SIG-M5 (cell line): ENCODE data around the gene TACC2.

Experiments
- DNase-seq: peaks from one replicate; lab custom pipeline; 2025; lab: John Stamatoyannopoulos, UW

TACC2 gene

GRCh38 chr10:122229666-122230065 is 240.7 kb downstream of the TACC2 start:
- no peak for DNase-seq

- DNase-seq, result no peak
Measured at GRCh38 chr10:122230222-122230621, 241.3 kb downstream of the TACC2 start.

DNA sequence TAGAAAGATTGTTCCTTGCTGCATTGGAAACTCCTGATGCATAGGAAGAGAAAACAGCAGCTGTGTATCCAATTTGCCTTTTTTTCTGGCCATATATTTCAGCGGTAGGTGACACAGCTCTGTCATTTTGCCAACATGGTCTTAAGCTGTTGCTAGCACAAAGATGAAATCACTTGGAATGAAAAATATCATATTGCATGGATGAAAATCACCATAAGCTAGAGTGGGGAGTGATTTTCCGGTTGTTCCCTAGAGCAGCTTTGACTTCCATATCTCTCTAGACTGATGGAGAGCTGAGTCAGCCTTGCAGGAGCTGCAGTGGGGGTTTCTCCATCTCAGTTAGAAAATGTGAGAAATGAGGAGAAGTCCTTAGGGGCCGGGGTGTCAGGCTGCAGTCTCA is 243.8 kb downstream of the TACC2 start:
- DNase-seq, result no peak

DNA sequence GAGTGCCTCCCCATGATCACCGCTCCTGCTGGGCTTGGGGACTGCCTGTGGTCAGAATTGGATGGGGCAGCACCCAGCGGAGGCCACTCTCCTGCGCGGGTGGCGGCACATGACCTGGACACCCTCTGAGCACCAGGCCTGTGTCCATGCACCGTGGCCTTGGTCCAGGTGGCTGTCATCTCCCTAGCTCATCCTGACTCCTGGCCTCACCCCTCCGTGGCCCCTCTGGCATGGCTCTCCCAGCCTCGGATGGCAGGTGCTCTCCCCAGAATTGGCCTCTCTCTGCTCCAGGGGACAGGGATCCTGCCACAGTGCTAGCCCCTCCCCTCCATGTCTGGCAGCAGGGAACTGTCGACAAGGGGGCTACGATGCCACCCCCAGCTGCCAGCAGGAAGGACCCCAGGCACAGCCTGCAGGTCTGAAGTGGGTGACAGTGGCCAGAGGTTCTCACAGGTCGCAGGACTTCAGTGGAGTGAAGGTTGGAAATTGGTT is 244.9 kb downstream of the TACC2 start:
- DNase-seq, result no peak

GRCh38 chr10:122234416-122234815 is 245.5 kb downstream of the TACC2 start:
- no peak for DNase-seq

DNA sequence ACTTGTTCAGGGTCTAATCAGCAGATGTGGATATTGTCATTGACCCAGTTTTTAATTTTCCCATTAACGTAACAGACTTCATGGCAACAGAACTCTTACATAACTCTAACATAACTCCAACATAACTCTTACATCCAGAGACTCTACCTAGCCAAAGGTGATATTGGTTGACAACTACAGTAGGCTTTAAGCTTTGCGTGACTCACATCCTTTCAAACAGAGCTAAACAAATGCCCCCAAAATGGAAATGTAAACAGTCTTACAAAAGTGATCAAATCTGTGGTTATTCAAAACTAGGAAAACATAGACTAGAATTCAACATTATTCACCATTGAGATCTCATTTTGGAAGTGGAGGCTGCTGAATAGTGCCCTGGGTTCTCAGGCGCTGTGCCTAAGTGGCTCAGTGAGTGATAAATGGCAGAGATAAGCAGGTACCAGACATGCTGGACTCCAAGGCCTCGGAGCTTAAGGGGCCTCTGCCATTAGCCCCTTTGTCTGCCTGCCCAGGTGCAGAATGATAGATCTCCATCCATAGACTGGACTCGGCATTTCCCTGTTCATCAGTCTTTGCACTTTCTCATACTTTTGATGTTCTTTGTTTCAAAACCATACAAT is 247.8 kb downstream of the TACC2 start:
- no peak for DNase-seq

GRCh38 chr10:122237331-122237990 is 248.5 kb downstream of the TACC2 start:
- no peak for DNase-seq

- DNase-seq, result no peak
Measured at GRCh38 chr10:122239578-122240257, 250.8 kb downstream of the TACC2 start.

DNA sequence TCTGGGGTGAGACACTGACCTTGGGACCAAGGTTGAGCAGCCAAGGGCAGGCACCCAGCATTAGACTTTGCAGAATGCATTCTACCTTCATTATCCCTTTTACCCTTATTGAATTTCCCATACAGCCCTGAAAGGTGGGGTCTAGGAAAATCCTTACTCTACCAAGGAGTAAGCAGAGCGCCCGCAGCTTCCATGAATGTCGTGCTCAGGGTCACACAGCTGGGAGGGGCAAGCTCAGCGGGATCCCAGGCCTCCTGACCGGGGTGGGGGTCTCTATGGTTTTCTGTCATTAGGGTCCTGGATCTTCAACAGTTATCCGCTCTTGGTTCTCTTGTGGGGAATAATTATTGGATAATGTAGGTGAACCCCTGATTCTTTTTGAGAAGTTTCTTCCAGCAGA is 251.4 kb downstream of the TACC2 start:
- DNase-seq, result no peak

DNA sequence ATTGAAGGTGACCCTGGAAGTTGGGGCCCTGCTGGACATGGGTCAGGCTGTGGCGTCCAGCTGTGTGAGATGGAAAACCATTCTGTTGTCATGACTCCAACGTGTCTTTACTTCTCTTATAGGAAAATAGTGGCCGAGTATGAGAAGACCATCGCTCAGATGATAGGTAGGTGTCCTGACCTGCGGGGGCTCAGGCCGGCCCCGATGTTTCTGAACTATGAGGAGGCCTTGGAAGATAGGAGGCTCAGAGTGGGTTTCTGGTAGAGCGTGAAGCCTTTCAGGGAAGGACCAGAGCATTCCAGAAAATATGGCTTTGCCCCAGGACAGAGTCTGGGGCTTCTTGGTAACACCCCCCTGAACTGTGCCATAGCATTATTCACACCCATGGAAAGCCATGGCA is 252.9 kb downstream of the TACC2 start:
- DNase-seq, result no peak

- no peak for DNase-seq
Measured at GRCh38 chr10:122243550-122243949, 254.6 kb downstream of the TACC2 start.

- DNase-seq, result no peak
Measured at GRCh38 chr10:122244001-122244975, 255.3 kb downstream of the TACC2 start.

DNA sequence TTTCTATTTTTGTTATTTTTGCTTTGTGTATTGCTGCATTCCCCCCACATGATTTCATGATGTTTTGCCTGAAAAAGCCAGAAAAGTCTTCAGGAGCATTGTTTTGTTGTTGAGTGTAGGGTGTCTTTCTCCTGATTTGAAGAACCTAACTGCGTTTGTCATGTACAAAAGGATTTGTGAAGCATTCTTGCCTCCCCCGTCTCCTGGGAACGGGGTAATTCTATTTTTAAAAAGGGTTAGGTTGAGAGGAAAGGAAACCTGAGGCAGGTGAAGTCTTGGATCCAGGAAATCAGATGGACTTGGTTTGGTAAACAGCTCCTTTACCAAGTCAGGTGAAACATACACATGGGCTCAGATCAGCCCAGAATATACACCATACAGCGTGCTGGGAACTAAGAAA is 256.2 kb downstream of the TACC2 start:
- no peak for DNase-seq

- no peak for DNase-seq
Measured at GRCh38 chr10:122245897-122246296, 256.9 kb downstream of the TACC2 start.

DNA sequence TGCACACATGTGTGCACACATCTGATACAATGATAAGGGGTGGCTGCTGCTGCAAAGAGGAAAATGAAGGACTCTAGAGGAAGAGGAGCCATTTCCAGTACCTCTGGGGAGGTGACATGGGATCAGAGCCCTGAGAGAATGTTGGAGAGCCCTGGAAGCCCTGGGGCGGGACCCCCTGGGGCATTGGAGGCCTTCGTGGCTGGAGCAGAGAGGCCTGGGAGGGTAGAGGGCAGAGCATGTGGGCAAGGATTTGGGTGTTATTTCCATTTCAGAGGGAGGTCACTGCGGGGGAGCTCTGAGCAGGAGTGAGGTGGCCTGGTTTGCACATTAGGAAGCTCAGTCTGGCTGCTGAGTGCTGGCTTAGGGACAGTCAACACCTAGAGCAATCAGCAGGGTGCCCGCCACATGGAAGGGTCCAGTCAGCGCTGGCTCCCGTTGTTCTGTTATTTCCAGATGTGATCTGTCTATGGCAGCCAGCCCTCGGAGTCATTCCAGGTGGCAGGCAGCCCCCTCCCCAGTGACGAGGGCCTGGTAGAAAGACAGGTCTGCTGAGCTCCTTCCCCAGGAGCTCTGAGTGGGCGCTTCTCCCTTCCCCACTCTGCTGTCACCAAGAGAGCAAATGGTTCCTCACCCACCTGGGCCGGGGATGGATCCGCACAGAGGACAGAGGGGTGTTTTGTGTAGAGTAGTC is 258.0 kb downstream of the TACC2 start:
- DNase-seq, result no peak

GRCh38 chr10:122248356-122249302 is 259.7 kb downstream of the TACC2 start:
- DNase-seq, result no peak

GRCh38 chr10:122249303-122249850 is 260.4 kb downstream of the TACC2 start:
- DNase-seq, result no peak

DNA sequence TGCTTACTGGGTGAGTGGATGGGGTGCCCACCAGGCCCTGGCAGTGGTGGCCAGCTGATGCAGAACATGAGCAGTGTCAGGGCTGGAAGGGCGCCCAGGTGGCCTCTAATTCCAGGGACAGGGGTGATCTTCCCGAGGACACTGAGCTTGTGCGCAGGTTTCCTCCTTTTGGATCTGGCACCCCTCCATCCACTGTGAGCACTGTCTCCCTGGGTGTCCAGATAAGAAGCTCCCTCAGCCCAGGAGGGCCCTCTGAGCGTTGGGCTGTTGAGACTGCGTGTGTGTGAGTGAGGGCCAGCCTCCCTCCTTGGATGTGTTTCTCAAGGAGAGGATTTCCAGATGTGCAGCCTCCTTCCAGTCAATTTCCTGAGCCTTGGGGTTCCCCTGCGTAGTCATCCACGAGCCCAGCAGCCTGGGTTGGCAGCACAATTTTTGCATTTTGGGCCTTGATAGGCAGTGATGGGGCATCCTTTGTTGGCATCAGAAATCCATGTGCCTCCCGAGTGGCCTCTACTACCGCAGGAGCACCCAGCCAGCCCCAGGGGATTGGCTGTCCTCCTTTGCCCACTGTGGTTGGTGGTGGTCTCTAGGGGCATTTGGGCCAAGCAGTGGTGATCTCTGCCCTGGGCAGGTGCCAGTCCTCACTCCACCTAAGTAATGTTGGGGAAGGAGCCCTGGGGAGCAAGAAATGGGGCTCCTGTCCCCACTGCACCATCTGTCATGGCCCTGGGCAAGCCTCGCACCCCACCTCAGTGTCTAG is 261.2 kb downstream of the TACC2 start:
- DNase-seq, result no peak
